Amygdala (tissue), 56 donors: ENCODE measurements around the gene ETV1.
"Not testable (repeated sequence)": the region's sequence is repeated elsewhere in the genome, so short reads cannot be mapped to it uniquely, and the experiment has no call there.

Experiments
- DNase-seq, 56 donors: peaks; one replicate each; lab custom pipeline; 2025; lab: John Stamatoyannopoulos, UW

ETV1 gene

GRCh38 chr7:13945670-13946069 is 43.8 kb downstream of the ETV1 start:
- DNase-seq, result no peak

GRCh38 chr7:13933536-13933935 is 55.9 kb downstream of the ETV1 start:
- no peak for DNase-seq

DNA sequence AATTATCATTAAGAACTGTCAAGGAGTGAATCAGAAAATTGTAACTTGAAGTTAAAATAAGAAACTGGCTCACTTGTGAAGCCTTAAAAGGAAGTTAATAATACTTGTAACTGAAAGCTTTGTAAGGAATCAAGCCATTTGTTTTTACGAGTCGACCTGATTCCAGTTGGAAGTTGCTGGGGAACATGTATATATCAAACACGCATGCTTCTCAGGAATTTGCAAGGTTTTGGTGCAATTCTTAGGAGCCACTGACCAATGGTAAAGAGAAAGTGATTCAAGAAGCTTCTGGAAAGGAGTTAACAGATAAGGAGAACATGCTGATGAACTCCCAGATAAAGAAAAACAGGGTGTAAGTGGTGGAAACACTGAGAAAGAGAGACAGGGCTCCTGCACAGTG is 56.4 kb downstream of the ETV1 start:
- no peak for DNase-seq

- no peak for DNase-seq
These were observed 57.3 kb downstream of the ETV1 start for GRCh38 chr7:13932131-13932530.

GRCh38 chr7:13921062-13921461 is 68.4 kb downstream of the ETV1 start:
- no peak for DNase-seq

DNA sequence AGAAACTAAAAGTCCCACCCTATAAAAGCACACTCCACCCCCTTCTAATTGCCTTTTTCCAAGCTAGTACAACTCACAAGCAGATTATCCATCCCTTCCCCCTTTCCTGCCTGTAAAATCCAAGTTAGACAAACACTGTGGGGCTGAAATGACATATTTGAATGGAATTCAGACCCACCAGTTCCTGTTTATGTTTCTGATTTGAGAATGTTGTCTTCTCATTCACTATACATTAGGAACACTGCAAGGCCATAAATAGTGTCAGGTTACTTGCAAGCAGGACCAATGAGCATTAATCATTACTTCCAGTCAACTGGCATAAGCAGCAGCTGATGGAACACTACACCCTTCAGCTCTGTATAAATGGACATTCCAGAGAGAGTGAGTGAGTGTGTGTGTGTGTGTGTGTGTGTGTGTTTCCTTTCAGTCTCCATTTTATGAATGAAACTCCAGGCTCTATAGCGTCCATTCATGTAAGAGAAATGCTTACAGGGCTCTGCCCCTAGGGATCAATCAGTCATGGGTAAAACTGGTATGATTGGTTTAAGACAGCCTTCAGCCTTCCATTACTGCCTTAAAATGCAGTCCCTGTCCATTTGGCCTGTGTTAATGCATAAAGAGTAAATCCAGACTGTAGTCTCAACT is 69.3 kb downstream of the ETV1 start:
- no peak for DNase-seq

- DNase-seq, result not testable (repeated sequence)
These were observed 71.1 kb downstream of the ETV1 start for GRCh38 chr7:13918333-13918732.

DNA sequence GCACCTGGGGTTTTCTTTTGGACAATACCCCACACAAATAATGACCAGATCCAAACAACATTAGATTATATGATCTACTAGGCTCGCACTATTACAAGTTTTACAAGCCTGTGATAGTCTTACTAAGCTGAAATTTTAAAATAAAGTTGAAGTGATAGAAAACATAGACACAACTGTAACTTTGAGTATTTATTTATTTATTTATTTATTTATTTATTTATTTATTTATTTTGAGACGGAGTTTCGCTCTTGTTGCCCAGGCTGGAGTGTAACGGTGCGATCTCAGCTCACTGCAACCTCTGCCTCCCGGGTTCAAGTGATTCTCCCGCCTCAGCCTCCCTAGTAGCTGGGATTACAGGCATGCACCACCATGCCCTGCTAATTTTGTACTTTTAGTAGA is 72.4 kb downstream of the ETV1 start:
- DNase-seq, result not testable (repeated sequence)

DNA sequence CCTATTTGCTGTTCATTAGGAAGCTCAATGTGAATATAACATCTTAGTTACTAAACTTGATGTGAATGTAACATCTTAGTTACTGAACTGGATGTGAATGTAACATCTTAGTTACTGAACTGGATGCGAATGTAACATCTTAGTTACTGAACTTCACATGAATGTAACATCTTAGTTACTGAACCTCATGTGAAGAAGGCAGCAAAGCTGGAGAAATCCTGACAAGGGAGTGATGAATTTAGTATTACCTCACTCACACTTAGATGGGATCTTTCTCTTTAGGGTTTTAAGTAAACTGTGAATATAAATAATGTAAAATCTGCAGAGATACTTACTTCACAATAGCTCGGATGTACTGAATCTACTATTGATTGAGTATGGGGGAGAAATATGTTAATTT is 73.6 kb downstream of the ETV1 start:
- no peak for DNase-seq

GRCh38 chr7:13912715-13913278 is 76.7 kb downstream of the ETV1 start:
- no peak for DNase-seq

DNA sequence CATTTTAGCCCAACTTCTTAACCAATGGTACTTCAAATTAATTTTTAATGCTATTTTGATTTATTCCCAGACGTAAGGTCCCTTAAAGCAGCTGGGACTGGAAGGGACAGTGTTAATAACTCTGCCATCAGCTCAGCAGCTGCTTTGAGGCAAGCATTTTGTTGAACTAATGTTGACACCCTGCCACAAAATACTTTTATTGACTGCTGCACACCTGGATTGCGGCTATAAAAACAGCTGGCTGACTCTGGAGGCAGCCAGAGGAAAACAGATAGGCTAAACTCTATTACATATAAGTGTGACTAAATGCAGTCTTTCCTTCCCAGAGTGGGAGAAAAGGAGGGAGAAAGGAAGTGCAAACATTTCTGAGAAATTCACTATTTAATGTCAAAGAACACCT is 77.6 kb downstream of the ETV1 start:
- DNase-seq, result no peak

GRCh38 chr7:13910805-13911551 is 78.5 kb downstream of the ETV1 start:
- DNase-seq, result no peak

- no peak for DNase-seq
These were observed 80.6 kb downstream of the ETV1 start for GRCh38 chr7:13908667-13909397.

DNA sequence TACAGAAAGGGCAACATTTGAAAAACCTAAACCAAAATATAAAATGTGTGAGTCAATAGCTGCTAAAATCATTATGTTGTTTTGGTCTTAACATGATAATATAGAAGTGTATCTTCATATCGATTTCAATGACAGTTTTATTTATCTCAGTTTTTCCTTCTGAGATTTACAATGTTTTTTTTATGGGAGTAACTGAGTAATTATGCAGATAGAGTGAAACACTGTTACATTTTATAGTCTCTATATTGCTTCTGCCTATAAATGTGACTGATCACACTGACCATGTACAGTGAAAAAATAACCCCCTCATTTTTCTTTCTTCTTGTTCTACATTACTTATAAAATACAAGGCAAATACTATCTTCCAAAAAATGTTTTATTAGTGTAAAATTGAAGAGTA is 81.6 kb downstream of the ETV1 start:
- DNase-seq, result no peak

- DNase-seq, result no peak
These were observed 84.8 kb downstream of the ETV1 start for GRCh38 chr7:13904689-13905088.

DNA sequence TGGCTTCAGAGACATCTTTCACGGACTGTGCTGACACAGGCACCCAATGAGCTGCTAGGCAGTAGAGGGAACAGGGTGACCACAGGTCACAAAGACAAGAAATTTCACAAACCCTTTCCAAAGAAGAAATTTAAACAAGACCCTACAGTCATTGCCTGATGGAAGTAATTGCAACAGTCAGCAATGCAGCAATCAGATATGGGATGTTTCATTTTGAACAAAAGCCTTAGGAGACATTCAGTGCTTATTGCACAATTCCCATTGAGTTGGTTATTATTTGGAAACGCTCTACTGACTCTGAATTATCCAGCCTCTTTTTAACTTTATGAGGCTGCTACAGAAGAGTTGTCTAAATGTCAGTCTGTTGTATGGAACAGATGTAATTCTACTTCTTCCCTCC is 85.5 kb downstream of the ETV1 start:
- DNase-seq, result no peak

DNA sequence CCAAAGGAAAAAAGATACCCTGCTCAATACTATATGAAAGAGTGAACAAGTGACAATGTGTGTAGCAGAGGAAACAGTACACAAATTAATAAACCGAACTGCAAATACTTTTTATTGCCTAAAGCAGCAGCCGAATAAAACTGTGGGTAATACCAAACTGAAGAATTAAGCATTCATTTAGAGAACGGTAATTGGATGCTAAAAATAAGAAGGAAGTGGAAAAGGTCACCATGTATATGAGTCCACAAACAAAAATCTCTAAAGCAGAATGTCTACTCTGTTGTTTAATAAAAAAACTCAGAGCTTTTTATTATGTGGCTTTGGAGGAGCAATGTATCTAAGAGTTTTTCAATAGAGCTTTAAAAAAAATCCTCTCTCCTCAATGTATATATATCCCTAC is 87.9 kb downstream of the ETV1 start:
- no peak for DNase-seq

DNA sequence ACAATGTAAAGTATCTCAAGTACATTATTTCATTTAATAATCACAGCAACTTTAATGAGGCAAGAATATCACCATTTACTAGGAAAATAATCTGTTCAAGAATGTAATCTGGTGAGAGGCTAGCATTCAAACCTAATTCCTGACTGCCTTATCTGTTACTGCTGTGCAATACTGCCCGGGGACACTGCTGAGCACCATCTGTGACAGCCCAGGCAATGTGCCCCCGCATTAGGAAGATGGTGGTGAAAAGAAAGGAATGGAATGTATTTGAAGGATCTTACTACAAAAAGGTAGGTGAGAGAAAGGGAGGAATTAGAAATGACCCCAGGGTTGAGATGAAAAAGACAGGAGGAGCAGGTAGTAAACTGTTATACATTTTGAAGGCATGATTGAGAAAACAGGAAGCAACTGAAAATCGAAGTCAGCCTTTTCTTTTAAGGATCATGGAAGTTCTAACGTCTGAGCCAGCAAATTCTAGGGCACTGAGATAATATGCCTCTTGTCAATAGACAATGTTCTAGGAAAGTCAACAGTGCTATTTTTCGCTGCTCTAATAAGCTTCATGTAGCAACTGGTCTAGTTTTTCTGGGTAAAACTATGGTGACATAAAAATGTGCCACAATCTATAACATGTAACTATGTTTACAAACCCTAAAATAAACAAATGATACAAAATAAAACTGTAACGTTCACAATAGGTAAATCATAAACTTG is 90.4 kb downstream of the ETV1 start:
- no peak for DNase-seq

DNA sequence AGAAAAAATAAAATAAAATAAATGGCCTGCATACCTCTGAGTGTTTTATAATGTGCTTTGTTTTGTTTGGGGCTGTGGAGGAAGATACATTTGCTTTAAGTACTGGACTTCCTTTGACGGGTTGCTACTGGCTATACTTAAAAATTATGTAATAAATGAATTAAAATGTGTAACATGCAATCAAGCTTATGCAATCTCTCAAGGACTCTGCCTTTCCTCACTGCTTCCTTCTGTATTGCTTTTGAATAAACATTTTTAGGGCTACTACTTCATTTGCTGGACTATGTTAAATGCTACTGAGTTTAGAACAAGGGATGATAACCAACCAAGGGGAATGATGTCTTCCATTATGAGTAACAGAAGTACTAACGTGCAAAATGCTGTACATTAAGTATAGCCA is 91.6 kb downstream of the ETV1 start:
- DNase-seq, result no peak

GRCh38 chr7:13894954-13895353 is 94.5 kb downstream of the ETV1 start:
- DNase-seq, result no peak

- DNase-seq, result no peak
These were observed 95.1 kb downstream of the ETV1 start for GRCh38 chr7:13894377-13894776.
